GM18498 (cell line): ENCODE measurements around the gene DNTTIP2.
A peak's percentile ranks its signal among the peaks of the same experiment; 100 is the strongest.
"Not testable (repeated sequence)": the region's sequence is repeated elsewhere in the genome, so short reads cannot be mapped to it uniquely, and the experiment has no call there.

Experiments
- ATAC-seq: cut with Tn5 transposase; IDR thresholded peaks from one replicate; pipeline ENCODE4 v1.9.1; 2021; ENCODE audit warnings: mild to moderate bottlenecking, moderate library complexity; ENCODE audit not compliant: unreplicated experiment

The DNTTIP2 gene

GRCh38 chr1:93844262-93845045 lies 34.6 kb downstream of the DNTTIP2 start:
- no peak for ATAC-seq

- ATAC-seq, result no peak
These were observed 36.1 kb downstream of the DNTTIP2 start for GRCh38 chr1:93842750-93843500.

GRCh38 chr1:93841771-93842170 lies 37.2 kb downstream of the DNTTIP2 start:
- no peak for ATAC-seq

GRCh38 chr1:93840956-93841482 lies 38.0 kb downstream of the DNTTIP2 start:
- ATAC-seq, result no peak

- no peak for ATAC-seq
These were observed 39.3 kb downstream of the DNTTIP2 start for GRCh38 chr1:93839753-93840152.

- ATAC-seq, result no peak
These were observed 39.7 kb downstream of the DNTTIP2 start for GRCh38 chr1:93839307-93839706.

- ATAC-seq, result no peak
These were observed 41.0 kb downstream of the DNTTIP2 start for GRCh38 chr1:93837961-93838360.

- not testable (repeated sequence) for ATAC-seq
These were observed 45.7 kb downstream of the DNTTIP2 start for GRCh38 chr1:93833293-93833692.

- ATAC-seq, result no peak
These were observed 49.9 kb downstream of the DNTTIP2 start for GRCh38 chr1:93829061-93829460.

- no peak for ATAC-seq
These were observed 50.6 kb downstream of the DNTTIP2 start for GRCh38 chr1:93828367-93828755.

- ATAC-seq, result no peak
These were observed 51.2 kb downstream of the DNTTIP2 start for GRCh38 chr1:93827633-93828366.

- ATAC-seq, result no peak
These were observed 51.9 kb downstream of the DNTTIP2 start for GRCh38 chr1:93827128-93827527.

GRCh38 chr1:93824834-93825233 lies 54.2 kb downstream of the DNTTIP2 start:
- ATAC-seq, result no peak

- no peak for ATAC-seq
These were observed 56.1 kb downstream of the DNTTIP2 start for GRCh38 chr1:93822730-93823425.

GRCh38 chr1:93821423-93822144 lies 57.4 kb downstream of the DNTTIP2 start:
- ATAC-seq, result no peak

- no peak for ATAC-seq
These were observed 58.2 kb downstream of the DNTTIP2 start for GRCh38 chr1:93820554-93821422.

- no peak for ATAC-seq
These were observed 60.4 kb downstream of the DNTTIP2 start for GRCh38 chr1:93818570-93818959.

GRCh38 chr1:93817819-93818569 lies 61.0 kb downstream of the DNTTIP2 start:
- ATAC-seq, result peak; percentile 56
